Ishikawa (cell line): Measurements from ENCODE around the gene KHDC4.

Source experiments
- CEBPB ChIP-seq: IDR thresholded peaks from 2 replicates; pipeline ENCODE4 v1.6.1; 2012
- CREB1 ChIP-seq: IDR thresholded peaks from 2 replicates; pipeline ENCODE4 v1.6.1; 2012; ENCODE audit warnings: low read depth
- EGR1 ChIP-seq: IDR thresholded peaks from 2 replicates; pipeline ENCODE4 v1.6.1; 2012
- EP300 ChIP-seq: IDR thresholded peaks from 2 replicates; pipeline ENCODE4 v1.6.1; 2012; ENCODE audit warnings: borderline replicate concordance
- FOXM1 ChIP-seq: IDR thresholded peaks from 2 replicates; pipeline ENCODE4 v1.6.1; 2012; ENCODE audit warnings: low read depth, borderline replicate concordance
- MAX ChIP-seq: IDR thresholded peaks from 2 replicates; pipeline ENCODE4 v1.6.1; 2012
- NFIC ChIP-seq: IDR thresholded peaks from 2 replicates; pipeline ENCODE4 v1.6.1; 2012
- RAD21 ChIP-seq: IDR thresholded peaks from 2 replicates; pipeline ENCODE4 v1.6.1; 2012; ENCODE audit warnings: low read depth
- REST ChIP-seq: IDR thresholded peaks from 2 replicates; pipeline ENCODE4 v1.6.1; 2012; ENCODE audit warnings: low read depth, mild to moderate bottlenecking
- TAF1 ChIP-seq: IDR thresholded peaks from 2 replicates; pipeline ENCODE4 v1.6.1; 2012; ENCODE audit warnings: low read depth, mild to moderate bottlenecking
- TCF12 ChIP-seq: IDR thresholded peaks from 2 replicates; pipeline ENCODE4 v1.6.1; 2012; ENCODE audit warnings: low read depth
- TEAD4 ChIP-seq: IDR thresholded peaks from 2 replicates; pipeline ENCODE4 v1.6.1; 2012
- USF1 ChIP-seq: IDR thresholded peaks from 2 replicates; pipeline ENCODE4 v1.6.1; 2012
- YY1 ChIP-seq: IDR thresholded peaks from 2 replicates; pipeline ENCODE4 v1.6.1; 2012; ENCODE audit warnings: low read depth
- ZBTB7A ChIP-seq: IDR thresholded peaks from 2 replicates; pipeline ENCODE4 v1.6.1; 2012; ENCODE audit warnings: low read depth

Gene KHDC4

GRCh38 chr1:155934097-155934935, at the start of gene KHDC4:
KHDC4 (minus strand) TSS chr1:155934413; CDS start chr1:155934373, 40 bp downstream.
- peak; percentile 99 for TF ChIP-seq YY1
- no peak for TF ChIP-seq ZBTB7A
- TF ChIP-seq FOXM1: no peak
- TF ChIP-seq NFIC: no peak
- peak; percentile 85 for TF ChIP-seq CREB1
- peak; percentile 85 for TF ChIP-seq MAX
- peak; percentile 95 for TF ChIP-seq TAF1
- peak; percentile 9; the same call in 1 of the 2 replicates for TF ChIP-seq CEBPB
- peak; percentile 87 for TF ChIP-seq EGR1
- no peak for TF ChIP-seq REST
- peak; percentile 45 for TF ChIP-seq TCF12
- no peak; the same call in 1 of the 2 replicates for TF ChIP-seq TEAD4
- TF ChIP-seq USF1: 0 out of 2 replicates have a peak, but pooled peaks have one; percentile 15

GRCh38 chr1:155983191-155984024, 49.2 kb upstream of the KHDC4 start:
- no peak; the same call in none of the 2 replicates for TF ChIP-seq TCF12
- TF ChIP-seq MAX: 0 out of 2 replicates have a peak, but pooled peaks have one; percentile 42
- no peak for TF ChIP-seq TAF1
- TF ChIP-seq CEBPB: peak; percentile 77
- no peak for TF ChIP-seq FOXM1
- peak; percentile 51; the same call in 1 of the 2 replicates for TF ChIP-seq EP300
- peak; percentile 80 for TF ChIP-seq NFIC
- TF ChIP-seq USF1: no peak
- TF ChIP-seq CREB1: no peak
- no peak for TF ChIP-seq ZBTB7A
- no peak for TF ChIP-seq REST
- TF ChIP-seq RAD21: no peak
- TF ChIP-seq EGR1: no peak
- TF ChIP-seq YY1: no peak
- no peak for TF ChIP-seq TEAD4

GRCh38 chr1:155982106-155982505, 47.9 kb upstream of the KHDC4 start:
- TF ChIP-seq YY1 (no peak), FOXM1 (no peak), TCF12 (no peak), TAF1 (no peak)

GRCh38 chr1:155981266-155982088, 47.3 kb upstream of the KHDC4 start:
- no peak for TF ChIP-seq NFIC
- TF ChIP-seq USF1: no peak
- no peak for TF ChIP-seq EGR1
- TF ChIP-seq EP300: no peak
- no peak for TF ChIP-seq YY1
- no peak for TF ChIP-seq TEAD4
- TF ChIP-seq CEBPB: no peak
- no peak for TF ChIP-seq MAX
- no peak for TF ChIP-seq RAD21
- no peak for TF ChIP-seq REST
- no peak for TF ChIP-seq FOXM1
- no peak for TF ChIP-seq ZBTB7A
- TF ChIP-seq TAF1: no peak
- TF ChIP-seq CREB1: no peak
- TF ChIP-seq TCF12: no peak
